Islet precursor cell (in vitro differentiated cells): ENCODE results near the gene CABP1.

Experiments
- DNase-seq: peaks from one replicate; pipeline ENCODE4 v3.0.0-alpha.2; 2018

CABP1 gene

GRCh38 chr12:120640861-120641833 lies 721 bp downstream of the CABP1 start:
- DNase-seq: peak; percentile 94

- DNase-seq: no peak
These were observed 1.7 kb downstream of the CABP1 start for GRCh38 chr12:120642121-120642520.

- no peak for DNase-seq
These were observed 2.4 kb downstream of the CABP1 start for GRCh38 chr12:120642826-120643225.

- DNase-seq: no peak
These were observed 3.1 kb downstream of the CABP1 start for GRCh38 chr12:120643574-120643973.

GRCh38 chr12:120646044-120646443 lies 5.6 kb downstream of the CABP1 start:
- DNase-seq: no peak

- DNase-seq: no peak
These were observed 6.9 kb downstream of the CABP1 start for GRCh38 chr12:120647375-120647755.

- DNase-seq: no peak
These were observed 9.2 kb downstream of the CABP1 start for GRCh38 chr12:120649442-120650232.

GRCh38 chr12:120650233-120650690 lies 9.8 kb downstream of the CABP1 start:
- no peak for DNase-seq

GRCh38 chr12:120651821-120652220 lies 11.4 kb downstream of the CABP1 start:
- DNase-seq: no peak

GRCh38 chr12:120652656-120653435 lies 12.4 kb downstream of the CABP1 start:
- no peak for DNase-seq

- no peak for DNase-seq
These were observed 13.2 kb downstream of the CABP1 start for GRCh38 chr12:120653611-120654010.

GRCh38 chr12:120654656-120655055 lies 14.2 kb downstream of the CABP1 start:
- no peak for DNase-seq

GRCh38 chr12:120656008-120656407 lies 15.6 kb downstream of the CABP1 start:
- DNase-seq: no peak

- no peak for DNase-seq
These were observed 18.1 kb downstream of the CABP1 start for GRCh38 chr12:120658286-120659150.

GRCh38 chr12:120659151-120659525 lies 18.7 kb downstream of the CABP1 start:
- DNase-seq: no peak

GRCh38 chr12:120661432-120661831 lies 21.0 kb downstream of the CABP1 start:
- no peak for DNase-seq

GRCh38 chr12:120662879-120663278 lies 22.5 kb downstream of the CABP1 start:
- no peak for DNase-seq

GRCh38 chr12:120663741-120664140 lies 23.3 kb downstream of the CABP1 start:
- DNase-seq: no peak

GRCh38 chr12:120666571-120667390 lies 26.4 kb downstream of the CABP1 start:
- DNase-seq: no peak

GRCh38 chr12:120668091-120668867 lies 27.9 kb downstream of the CABP1 start:
- DNase-seq: no peak
